ENCODE data around the gene CCDC60.

The CCDC60 gene

GRCh38 chr12:119327471-119327870, 7.1 kb upstream of the CCDC60 start:
- no peak for ATAC-seq

GRCh38 chr12:119328111-119328510, 6.4 kb upstream of the CCDC60 start:
- no peak for ATAC-seq
- TF ChIP-seq POU6F1 (CRISPR knock-in tag; IDR thresholded peaks at IDR 0.05; ENCODE audit: borderline replicate concordance, low read depth), result no peak
- no peak for TF ChIP-seq ZFP30 (CRISPR knock-in tag; IDR thresholded peaks at IDR 0.05)
- TF ChIP-seq ISL1 (CRISPR knock-in tag; IDR thresholded peaks at IDR 0.05), result no peak
- no peak for TF ChIP-seq TSHZ2 (CRISPR knock-in tag; IDR thresholded peaks at IDR 0.05)
- TF ChIP-seq ZFP3 (CRISPR knock-in tag; IDR thresholded peaks at IDR 0.05), result no peak
- TF ChIP-seq SNAI2 (CRISPR knock-in tag; IDR thresholded peaks at IDR 0.05), result no peak
- no peak for TF ChIP-seq CSRNP3 (CRISPR knock-in tag; IDR thresholded peaks at IDR 0.05)
- no peak for TF ChIP-seq ZC3H10 (CRISPR knock-in tag; IDR thresholded peaks at IDR 0.05)
- TF ChIP-seq CSDC2 (CRISPR knock-in tag; IDR thresholded peaks at IDR 0.05), result no peak
- no peak for TF ChIP-seq ZNF8 (CRISPR knock-in tag; IDR thresholded peaks at IDR 0.05)
- TF ChIP-seq ESRRG (CRISPR knock-in tag; IDR thresholded peaks at IDR 0.05), result no peak
- no peak for TF ChIP-seq CREB5 (CRISPR knock-in tag; IDR thresholded peaks at IDR 0.05; ENCODE audit: low read depth)
- no peak for TF ChIP-seq ZNF70 (CRISPR knock-in tag; IDR thresholded peaks at IDR 0.05)
- TF ChIP-seq BACH2 (CRISPR knock-in tag; IDR thresholded peaks at IDR 0.05; ENCODE audit: borderline replicate concordance), result no peak
- no peak for TF ChIP-seq GLIS3 (CRISPR knock-in tag; IDR thresholded peaks at IDR 0.05)

More at GRCh38 chr12:119327471-119327870, 7.1 kb upstream of the CCDC60 start:
- no peak for TF ChIP-seq BACH2 (CRISPR knock-in tag; IDR thresholded peaks at IDR 0.05; ENCODE audit: borderline replicate concordance)
- TF ChIP-seq TSHZ2 (CRISPR knock-in tag; IDR thresholded peaks at IDR 0.05), result no peak
- no peak for TF ChIP-seq CREB5 (CRISPR knock-in tag; IDR thresholded peaks at IDR 0.05; ENCODE audit: low read depth)
- TF ChIP-seq GLIS3 (CRISPR knock-in tag; IDR thresholded peaks at IDR 0.05), result no peak
- TF ChIP-seq ESRRG (CRISPR knock-in tag; IDR thresholded peaks at IDR 0.05), result no peak
- TF ChIP-seq ZNF70 (CRISPR knock-in tag; IDR thresholded peaks at IDR 0.05), result no peak
- no peak for TF ChIP-seq SNAI2 (CRISPR knock-in tag; IDR thresholded peaks at IDR 0.05)
- no peak for TF ChIP-seq OSR1 (CRISPR knock-in tag; IDR thresholded peaks at IDR 0.05)
- TF ChIP-seq ZFP30 (CRISPR knock-in tag; IDR thresholded peaks at IDR 0.05), result no peak
- TF ChIP-seq ARNTL (CRISPR knock-in tag; IDR thresholded peaks at IDR 0.05; ENCODE audit: borderline replicate concordance, low read depth), result no peak
- TF ChIP-seq CSDC2 (CRISPR knock-in tag; IDR thresholded peaks at IDR 0.05), result no peak
- TF ChIP-seq ISL1 (CRISPR knock-in tag; IDR thresholded peaks at IDR 0.05), result no peak
- TF ChIP-seq ZNF8 (CRISPR knock-in tag; IDR thresholded peaks at IDR 0.05), result no peak
- no peak for TF ChIP-seq PPARA (CRISPR knock-in tag; IDR thresholded peaks at IDR 0.05; ENCODE audit: borderline replicate concordance)
- TF ChIP-seq RARB (CRISPR knock-in tag; IDR thresholded peaks at IDR 0.05), result no peak
- TF ChIP-seq ZFP3 (CRISPR knock-in tag; IDR thresholded peaks at IDR 0.05), result no peak
- TF ChIP-seq POU6F1 (CRISPR knock-in tag; IDR thresholded peaks at IDR 0.05; ENCODE audit: borderline replicate concordance, low read depth), result no peak
- TF ChIP-seq TOX (CRISPR knock-in tag; IDR thresholded peaks at IDR 0.05; ENCODE audit: borderline replicate concordance), result no peak

Measured in SK-N-SH treated with all-trans-retinoic acid at 6 μM for 48 hours (cell line).